GM21515 (cell line): ENCODE results near the gene CAVIN1.
"Not testable (repeated sequence)": the region's sequence is repeated elsewhere in the genome, so short reads cannot be mapped to it uniquely, and the experiment has no call there.

Experiments used
- ATAC-seq: cut with Tn5 transposase; IDR thresholded peaks from one replicate; pipeline ENCODE4 v1.9.1; 2021; ENCODE audit not compliant: unreplicated experiment

Gene CAVIN1

GRCh38 chr17:42378959-42379594 is 44.0 kb downstream of the CAVIN1 start:
- ATAC-seq, result no peak

GRCh38 chr17:42378359-42378958 is 44.6 kb downstream of the CAVIN1 start:
- no peak for ATAC-seq

- ATAC-seq, result no peak
Observed at GRCh38 chr17:42373896-42374295, 49.2 kb downstream of the CAVIN1 start.

GRCh38 chr17:42372142-42372541 is 50.9 kb downstream of the CAVIN1 start:
- no peak for ATAC-seq

- ATAC-seq, result not testable (repeated sequence)
Observed at GRCh38 chr17:42368797-42369561, 54.1 kb downstream of the CAVIN1 start.

- not testable (repeated sequence) for ATAC-seq
Observed at GRCh38 chr17:42368310-42368709, 54.7 kb downstream of the CAVIN1 start.

GRCh38 chr17:42366176-42367023 is 56.7 kb downstream of the CAVIN1 start:
- ATAC-seq, result not testable (repeated sequence)

GRCh38 chr17:42365136-42365535 is 57.9 kb downstream of the CAVIN1 start:
- no peak for ATAC-seq

GRCh38 chr17:42363767-42364585 is 59.1 kb downstream of the CAVIN1 start:
- ATAC-seq, result no peak

GRCh38 chr17:42363231-42363630 is 59.8 kb downstream of the CAVIN1 start:
- ATAC-seq, result no peak

- ATAC-seq, result no peak
Observed at GRCh38 chr17:42362245-42362961, 60.7 kb downstream of the CAVIN1 start.

- ATAC-seq, result no peak
Observed at GRCh38 chr17:42361781-42362186, 61.3 kb downstream of the CAVIN1 start.

- ATAC-seq, result not testable (repeated sequence)
Observed at GRCh38 chr17:42360388-42360787, 62.7 kb downstream of the CAVIN1 start.

GRCh38 chr17:42359133-42359532 is 63.9 kb downstream of the CAVIN1 start:
- ATAC-seq, result no peak

GRCh38 chr17:42358434-42358833 is 64.6 kb downstream of the CAVIN1 start:
- ATAC-seq, result no peak

- no peak for ATAC-seq
Observed at GRCh38 chr17:42354956-42355843, 67.9 kb downstream of the CAVIN1 start.
